Naive B cell (primary cell): ENCODE results near the gene PLEKHM3. TPM values are rescaled to one million over a fixed set of nuclear protein-coding genes. Genes with fewer than 3 reads are reported as not detected.
"Not testable (repeated sequence)": the region's sequence is repeated elsewhere in the genome, so short reads cannot be mapped to it uniquely, and the experiment has no call there.

ENCODE experiments used
- ATAC-seq, 2 donors: fragments of 150-1000 bp; cut with Tn5 transposase; 2 replicates each; pipeline ENCODE4 v1.10.0; 2021; ENCODE audit warnings: low read depth in 2 of 2, mild to moderate bottlenecking in 2 of 2, moderate library complexity in 2 of 2
- DNase-seq: peaks from one replicate; pipeline ENCODE4 v3.0.0; 2022
- H3K27ac Mint-ChIP-seq, 6 donors: one replicate each; pipeline ENCODE4 v1.8.0; 2020 to 2022; ENCODE audit warnings: mild to moderate bottlenecking in 6 of 6, mixed read lengths in 6 of 6, moderate library complexity in 5 of 6, inconsistent platforms in 2 of 6
- H3K27me3 Mint-ChIP-seq, 3 donors: one replicate each; pipeline ENCODE4 v1.8.0; 2021 to 2022; ENCODE audit warnings: mixed read lengths in 3 of 3, mild to moderate bottlenecking in 1 of 3
- H3K36me3 Mint-ChIP-seq, 2 donors: one replicate each; pipeline ENCODE4 v1.8.0; 2020 to 2022; ENCODE audit warnings: mixed read lengths in 2 of 2, inconsistent platforms in 1 of 2, mild to moderate bottlenecking in 1 of 2
- H3K4me1 Mint-ChIP-seq, 3 donors: one replicate each; pipeline ENCODE4 v1.8.0; 2020 to 2022; ENCODE audit warnings: mixed read lengths in 3 of 3, inconsistent platforms in 1 of 3, mild to moderate bottlenecking in 1 of 3, moderate library complexity in 1 of 3
- H3K4me3 Mint-ChIP-seq, 8 donors: one replicate each; pipeline ENCODE4 v1.8.0; 2020 to 2022; ENCODE audit warnings: mild to moderate bottlenecking in 8 of 8, mixed read lengths in 8 of 8, moderate library complexity in 8 of 8, inconsistent platforms in 2 of 8
- H3K9me3 Mint-ChIP-seq, 7 donors: one replicate each; pipeline ENCODE4 v1.8.0; 2020 to 2022; ENCODE audit warnings: mixed read lengths in 7 of 7, mild to moderate bottlenecking in 5 of 7, inconsistent platforms in 2 of 7, moderate library complexity in 1 of 7
- polyA plus RNA-seq, 6 donors: library from polyadenylated mRNA; unstranded; fragments of 300-500 nt; fragmentation: Illumina TruSeq; gene quantifications; one replicate each; pipeline ENCODE4 v1.2.3, GENCODE V29; 2021; ENCODE audit warnings: low read depth in 6 of 6

PLEKHM3 gene
- polyA plus RNA-seq, 6 donors from 2014 or later = 1.3 to 7.7 (median 3.7) TPM

GRCh38 chr2:207949245-207949644 is 76.1 kb downstream of the PLEKHM3 start:
- not testable (repeated sequence) for DNase-seq, H3K9me3 Mint-ChIP-seq, H3K27ac Mint-ChIP-seq, H3K4me3 Mint-ChIP-seq, ATAC-seq, H3K27me3 Mint-ChIP-seq
- Mint-ChIP-seq H3K36me3 (peaks cover 10 to 12% of the 10 kb centered on the region in 2 donors), H3K4me1 (peaks cover 14 to 16% (median 15%) of the 10 kb centered on the region in 3 donors)

- Mint-ChIP-seq H3K36me3 (peaks cover 16 to 26% of the 10 kb centered on the region in 2 donors), H3K4me1 (peaks cover 0 to 3% (median 2%) of the 10 kb centered on the region in 3 donors), H3K9me3 (no peaks in the 10 kb centered on the region), H3K4me3 (no peak overlapping the region), H3K27me3 (no peaks in the 10 kb centered on the region), H3K27ac (peak overlapping the region in 1 of 6 donors; percentile 25)
- DNase-seq = no peak
- ATAC-seq = no peak
Observed at GRCh38 chr2:207944979-207945600, 80.2 kb downstream of the PLEKHM3 start.

- no peak overlapping the region for H3K4me3 Mint-ChIP-seq
- H3K36me3 Mint-ChIP-seq = peaks cover 16 to 26% of the 10 kb centered on the region in 2 donors
- peaks cover 2 to 6% (median 3%) of the 10 kb centered on the region in 3 donors for H3K4me1 Mint-ChIP-seq
- ATAC-seq (no peak), DNase-seq (no peak)
- H3K27ac Mint-ChIP-seq = no peak overlapping the region
- no peaks in the 10 kb centered on the region for H3K9me3 Mint-ChIP-seq
- H3K27me3 Mint-ChIP-seq = no peaks in the 10 kb centered on the region
Observed at GRCh38 chr2:207944334-207944733, 81.0 kb downstream of the PLEKHM3 start.

- Mint-ChIP-seq H3K9me3 (no peaks in the 10 kb centered on the region), H3K36me3 (peaks cover 8 to 16% of the 10 kb centered on the region in 2 donors), H3K27me3 (no peaks in the 10 kb centered on the region), H3K27ac (peak overlapping the region in 1 of 6 donors; percentile 45), H3K4me1 (peaks cover 0 to 8% (median 2%) of the 10 kb centered on the region in 3 donors), H3K4me3 (no peak overlapping the region)
- no peak for DNase-seq
- ATAC-seq = no peak
Observed at GRCh38 chr2:207939342-207940108, 85.8 kb downstream of the PLEKHM3 start.

GRCh38 chr2:207938886-207939285 is 86.4 kb downstream of the PLEKHM3 start:
- Mint-ChIP-seq H3K27me3 (no peaks in the 10 kb centered on the region), H3K27ac (no peak overlapping the region), H3K4me1 (peaks cover 0 to 8% (median 2%) of the 10 kb centered on the region in 3 donors), H3K4me3 (no peak overlapping the region), H3K36me3 (peaks cover 4 to 10% of the 10 kb centered on the region in 2 donors), H3K9me3 (no peaks in the 10 kb centered on the region)
- DNase-seq (no peak), ATAC-seq (no peak)

GRCh38 chr2:207938415-207938814 is 86.9 kb downstream of the PLEKHM3 start:
- no peak overlapping the region for H3K4me3 Mint-ChIP-seq
- no peaks in the 10 kb centered on the region for H3K9me3 Mint-ChIP-seq
- ATAC-seq = no peak
- H3K36me3 Mint-ChIP-seq = peaks cover 4 to 7% of the 10 kb centered on the region in 2 donors
- no peak for DNase-seq
- H3K27ac Mint-ChIP-seq = no peak overlapping the region
- H3K4me1 Mint-ChIP-seq = peaks cover 0 to 8% (median 2%) of the 10 kb centered on the region in 3 donors
- H3K27me3 Mint-ChIP-seq = no peaks in the 10 kb centered on the region

- Mint-ChIP-seq H3K4me3 (no peak overlapping the region), H3K4me1 (peaks cover 0 to 8% (median 2%) of the 10 kb centered on the region in 3 donors), H3K36me3 (peaks cover 4% of the 10 kb centered on the region in 2 donors), H3K9me3 (no peaks in the 10 kb centered on the region), H3K27me3 (no peaks in the 10 kb centered on the region), H3K27ac (peak overlapping the region in 1 of 6 donors; percentile 27)
- DNase-seq = no peak
- no peak for ATAC-seq
Observed at GRCh38 chr2:207937823-207938222, 87.5 kb downstream of the PLEKHM3 start.

- ATAC-seq = no peak
- H3K4me1 Mint-ChIP-seq = peaks cover 0 to 8% (median 2%) of the 10 kb centered on the region in 3 donors
- no peaks in the 10 kb centered on the region for H3K9me3 Mint-ChIP-seq
- no peaks in the 10 kb centered on the region for H3K27me3 Mint-ChIP-seq
- peak overlapping the region in 1 of 6 donors; percentile 12 for H3K27ac Mint-ChIP-seq
- peaks cover 0 to 4% of the 10 kb centered on the region in 2 donors for H3K36me3 Mint-ChIP-seq
- DNase-seq = no peak
- no peak overlapping the region for H3K4me3 Mint-ChIP-seq
Observed at GRCh38 chr2:207937253-207937652, 88.1 kb downstream of the PLEKHM3 start.

GRCh38 chr2:207936380-207936779 is 88.9 kb downstream of the PLEKHM3 start:
- no peaks in the 10 kb centered on the region for H3K27me3 Mint-ChIP-seq
- H3K4me3 Mint-ChIP-seq = no peak overlapping the region
- no peaks in the 10 kb centered on the region for H3K9me3 Mint-ChIP-seq
- no peak overlapping the region for H3K27ac Mint-ChIP-seq
- DNase-seq = no peak
- H3K4me1 Mint-ChIP-seq = peaks cover 0 to 8% (median 0%) of the 10 kb centered on the region in 3 donors
- no peaks in the 10 kb centered on the region for H3K36me3 Mint-ChIP-seq
- ATAC-seq = no peak

GRCh38 chr2:207935991-207936370 is 89.3 kb downstream of the PLEKHM3 start:
- Mint-ChIP-seq H3K27ac (peak overlapping the region in 1 of 6 donors; percentile 34), H3K36me3 (no peaks in the 10 kb centered on the region)

GRCh38 chr2:207935121-207935990 is 90.0 kb downstream of the PLEKHM3 start:
- no peaks in the 10 kb centered on the region for H3K27me3 Mint-ChIP-seq
- peaks cover 0 to 3% of the 10 kb centered on the region in 2 donors for H3K36me3 Mint-ChIP-seq
- no peak overlapping the region for H3K4me3 Mint-ChIP-seq
- peaks cover 0 to 8% (median 0%) of the 10 kb centered on the region in 3 donors for H3K4me1 Mint-ChIP-seq
- no peak overlapping the region for H3K27ac Mint-ChIP-seq
- no peak for ATAC-seq
- no peaks in the 10 kb centered on the region for H3K9me3 Mint-ChIP-seq
- no peak for DNase-seq

More at GRCh38 chr2:207935991-207936370, 89.3 kb downstream of the PLEKHM3 start:
- Mint-ChIP-seq H3K9me3 (no peaks in the 10 kb centered on the region), H3K4me1 (peaks cover 0 to 8% (median 0%) of the 10 kb centered on the region in 3 donors), H3K4me3 (no peak overlapping the region), H3K27me3 (no peaks in the 10 kb centered on the region)
- ATAC-seq = no peak
- DNase-seq = no peak

GRCh38 chr2:207934720-207935119 is 90.6 kb downstream of the PLEKHM3 start:
- H3K4me1 Mint-ChIP-seq = peaks cover 0 to 5% (median 0%) of the 10 kb centered on the region in 3 donors
- H3K9me3 Mint-ChIP-seq = no peaks in the 10 kb centered on the region
- H3K27ac Mint-ChIP-seq = no peak overlapping the region
- H3K36me3 Mint-ChIP-seq = peaks cover 0 to 5% of the 10 kb centered on the region in 2 donors
- no peak overlapping the region for H3K4me3 Mint-ChIP-seq
- H3K27me3 Mint-ChIP-seq = no peaks in the 10 kb centered on the region
- ATAC-seq = no peak
- no peak for DNase-seq

- peak overlapping the region in 1 of 6 donors; percentile 58 for H3K27ac Mint-ChIP-seq
- no peak for DNase-seq
- H3K36me3 Mint-ChIP-seq = peaks cover 0 to 9% of the 10 kb centered on the region in 2 donors
- no peaks in the 10 kb centered on the region for H3K9me3 Mint-ChIP-seq
- ATAC-seq = no peak
- H3K27me3 Mint-ChIP-seq = no peaks in the 10 kb centered on the region
- H3K4me3 Mint-ChIP-seq = no peak overlapping the region
- no peaks in the 10 kb centered on the region for H3K4me1 Mint-ChIP-seq
Observed at GRCh38 chr2:207933396-207934065, 91.8 kb downstream of the PLEKHM3 start.
